ENCODE data around the gene SNTG2. TPM values are rescaled to one million over a fixed set of nuclear protein-coding genes. Genes with fewer than 3 reads are reported as not detected.

Gene SNTG2
- total RNA-seq, 1 experiment from 2014 or later: 20.5 TPM

GRCh38 chr2:1319393-1319792 is 368.7 kb downstream of the SNTG2 start (continued):
- TF ChIP-seq PRDM15 (CRISPR knock-in tag; IDR thresholded peaks at IDR 0.05) (no peak), ZNF416 (CRISPR knock-in tag; IDR thresholded peaks at IDR 0.05) (no peak), NFE2L1 (CRISPR knock-in tag; IDR thresholded peaks at IDR 0.05) (no peak), CDX4 (CRISPR knock-in tag; IDR thresholded peaks at IDR 0.05; ENCODE audit: borderline replicate concordance) (no peak), ELF4 (CRISPR knock-in tag; IDR thresholded peaks at IDR 0.05; ENCODE audit: low read depth) (no peak), IRF2 (CRISPR knock-in tag; IDR thresholded peaks at IDR 0.05; ENCODE audit: borderline replicate concordance, low read depth) (no peak)
- TF ChIP-seq, protein P1, sequence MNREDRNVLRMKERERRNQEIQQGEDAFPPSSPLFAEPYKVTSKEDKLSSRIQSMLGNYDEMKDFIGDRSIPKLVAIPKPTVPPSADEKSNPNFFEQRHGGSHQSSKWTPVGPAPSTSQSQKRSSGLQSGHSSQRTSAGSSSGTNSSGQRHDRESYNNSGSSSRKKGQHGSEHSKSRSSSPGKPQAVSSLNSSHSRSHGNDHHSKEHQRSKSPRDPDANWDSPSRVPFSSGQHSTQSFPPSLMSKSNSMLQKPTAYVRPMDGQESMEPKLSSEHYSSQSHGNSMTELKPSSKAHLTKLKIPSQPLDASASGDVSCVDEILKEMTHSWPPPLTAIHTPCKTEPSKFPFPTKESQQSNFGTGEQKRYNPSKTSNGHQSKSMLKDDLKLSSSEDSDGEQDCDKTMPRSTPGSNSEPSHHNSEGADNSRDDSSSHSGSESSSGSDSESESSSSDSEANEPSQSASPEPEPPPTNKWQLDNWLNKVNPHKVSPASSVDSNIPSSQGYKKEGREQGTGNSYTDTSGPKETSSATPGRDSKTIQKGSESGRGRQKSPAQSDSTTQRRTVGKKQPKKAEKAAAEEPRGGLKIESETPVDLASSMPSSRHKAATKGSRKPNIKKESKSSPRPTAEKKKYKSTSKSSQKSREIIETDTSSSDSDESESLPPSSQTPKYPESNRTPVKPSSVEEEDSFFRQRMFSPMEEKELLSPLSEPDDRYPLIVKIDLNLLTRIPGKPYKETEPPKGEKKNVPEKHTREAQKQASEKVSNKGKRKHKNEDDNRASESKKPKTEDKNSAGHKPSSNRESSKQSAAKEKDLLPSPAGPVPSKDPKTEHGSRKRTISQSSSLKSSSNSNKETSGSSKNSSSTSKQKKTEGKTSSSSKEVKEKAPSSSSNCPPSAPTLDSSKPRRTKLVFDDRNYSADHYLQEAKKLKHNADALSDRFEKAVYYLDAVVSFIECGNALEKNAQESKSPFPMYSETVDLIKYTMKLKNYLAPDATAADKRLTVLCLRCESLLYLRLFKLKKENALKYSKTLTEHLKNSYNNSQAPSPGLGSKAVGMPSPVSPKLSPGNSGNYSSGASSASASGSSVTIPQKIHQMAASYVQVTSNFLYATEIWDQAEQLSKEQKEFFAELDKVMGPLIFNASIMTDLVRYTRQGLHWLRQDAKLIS (CRISPR knock-in tag; IDR thresholded peaks at IDR 0.05; ENCODE audit: borderline replicate concordance): no peak

DNA sequence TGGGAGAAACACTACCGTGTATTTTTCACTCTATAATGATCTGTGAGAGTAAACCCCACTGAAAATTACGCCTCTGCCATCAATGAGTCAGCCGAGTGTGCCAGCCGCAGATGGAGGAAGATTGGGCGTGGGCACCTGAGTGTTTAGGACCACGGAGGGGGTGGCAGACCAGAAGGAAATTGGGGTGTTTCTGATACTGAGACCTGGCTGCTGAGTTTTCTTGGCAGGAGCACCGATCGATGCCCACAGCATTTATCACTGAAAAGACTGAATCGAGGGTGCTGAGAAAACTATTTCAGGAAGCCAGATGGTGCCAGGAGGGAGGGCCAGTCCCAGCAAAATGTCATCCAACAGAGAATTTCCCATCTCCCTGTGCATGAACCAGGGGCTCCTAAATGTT is 370.7 kb downstream of the SNTG2 start:
- peaks cover 4% of the 10 kb centered on the region; the same call in 1 of the 2 replicates for H3K9me3 Mint-ChIP-seq
- ATAC-seq (no peak), DNase-seq (ENCODE audit: low spot score) (no peak)
- POLR2A ChIA-PET: no interaction called here
- no peak overlapping the region for H3K4me3 Mint-ChIP-seq
- CTCF ChIA-PET: no interaction called here
- 0 out of 2 replicates have a peak, but pooled peaks cover 3% of the 10 kb centered on the region for H3K4me1 Mint-ChIP-seq
- H3K36me3 Mint-ChIP-seq: no peaks in the 10 kb centered on the region
- H3K27me3 Mint-ChIP-seq (ENCODE audit: low read depth): no peaks in the 10 kb centered on the region
- no peak overlapping the region for H3K27ac Mint-ChIP-seq
- TF ChIP-seq, protein P2, sequence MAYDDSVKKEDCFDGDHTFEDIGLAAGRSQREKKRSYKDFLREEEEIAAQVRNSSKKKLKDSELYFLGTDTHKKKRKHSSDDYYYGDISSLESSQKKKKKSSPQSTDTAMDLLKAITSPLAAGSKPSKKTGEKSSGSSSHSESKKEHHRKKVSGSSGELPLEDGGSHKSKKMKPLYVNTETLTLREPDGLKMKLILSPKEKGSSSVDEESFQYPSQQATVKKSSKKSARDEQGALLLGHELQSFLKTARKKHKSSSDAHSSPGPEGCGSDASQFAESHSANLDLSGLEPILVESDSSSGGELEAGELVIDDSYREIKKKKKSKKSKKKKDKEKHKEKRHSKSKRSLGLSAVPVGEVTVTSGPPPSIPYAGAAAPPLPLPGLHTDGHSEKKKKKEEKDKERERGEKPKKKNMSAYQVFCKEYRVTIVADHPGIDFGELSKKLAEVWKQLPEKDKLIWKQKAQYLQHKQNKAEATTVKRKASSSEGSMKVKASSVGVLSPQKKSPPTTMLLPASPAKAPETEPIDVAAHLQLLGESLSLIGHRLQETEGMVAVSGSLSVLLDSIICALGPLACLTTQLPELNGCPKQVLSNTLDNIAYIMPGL (CRISPR knock-in tag; IDR thresholded peaks at IDR 0.05): no peak
- TF ChIP-seq PRDM15 (CRISPR knock-in tag; IDR thresholded peaks at IDR 0.05) (no peak), ZNF425 (CRISPR knock-in tag; conservative IDR thresholded peaks at IDR 0.05) (no peak), ZMAT4 (CRISPR knock-in tag; IDR thresholded peaks at IDR 0.05) (no peak), RORB (CRISPR knock-in tag; IDR thresholded peaks at IDR 0.05) (no peak), FOXP1 (CRISPR knock-in tag; IDR thresholded peaks at IDR 0.05; ENCODE audit: borderline replicate concordance) (no peak), FOXJ3 (CRISPR knock-in tag; IDR thresholded peaks at IDR 0.05; ENCODE audit: borderline replicate concordance) (no peak), MLX (CRISPR knock-in tag; IDR thresholded peaks at IDR 0.05) (no peak), KAT7 (CRISPR knock-in tag; IDR thresholded peaks at IDR 0.05; ENCODE audit: borderline replicate concordance) (no peak), NFATC4 (CRISPR knock-in tag; IDR thresholded peaks at IDR 0.05) (no peak), ZNF671 (CRISPR knock-in tag; IDR thresholded peaks at IDR 0.05) (no peak)
